AG04449 (cell line): Measurements from ENCODE around the gene YPEL1.
"Not testable (repeated sequence)": the region's sequence is repeated elsewhere in the genome, so short reads cannot be mapped to it uniquely, and the experiment has no call there.

Experiments
- CTCF ChIA-PET: fragments of 350-600 bp; formaldehyde crosslinking; extraction: SDS; loops from one replicate; lab custom pipeline; 2021; ENCODE audit warnings: antibody characterized with exemption; lab: Yijun Ruan, JAX
- POLR2A ChIA-PET: fragments of 400-600, 350-600 bp; formaldehyde crosslinking; extraction: SDS; loops from one replicate; lab custom pipeline; 2020; ENCODE audit warnings: antibody characterized with exemption, inconsistent platforms; lab: Yijun Ruan, JAX
- DNase-seq: peaks from one replicate; pipeline ENCODE4 v3.0.0-alpha.2; 2010; ENCODE audit warnings: low read depth, low spot score
- H3K4me3 ChIP-seq: 2 replicates; pipeline ENCODE4 v1.5.1; 2011; ENCODE audit warnings: low read depth, mild to moderate bottlenecking, control low read depth, low read length
- CTCF ChIP-seq: IDR thresholded peaks from one replicate; pipeline ENCODE4 v1.5.1; 2011; ENCODE audit warnings: mild to moderate bottlenecking, moderate library complexity, low read length, control low read depth, inconsistent platforms; ENCODE audit not compliant: insufficient read depth; ENCODE audit errors: missing control alignments

Gene YPEL1

DNA sequence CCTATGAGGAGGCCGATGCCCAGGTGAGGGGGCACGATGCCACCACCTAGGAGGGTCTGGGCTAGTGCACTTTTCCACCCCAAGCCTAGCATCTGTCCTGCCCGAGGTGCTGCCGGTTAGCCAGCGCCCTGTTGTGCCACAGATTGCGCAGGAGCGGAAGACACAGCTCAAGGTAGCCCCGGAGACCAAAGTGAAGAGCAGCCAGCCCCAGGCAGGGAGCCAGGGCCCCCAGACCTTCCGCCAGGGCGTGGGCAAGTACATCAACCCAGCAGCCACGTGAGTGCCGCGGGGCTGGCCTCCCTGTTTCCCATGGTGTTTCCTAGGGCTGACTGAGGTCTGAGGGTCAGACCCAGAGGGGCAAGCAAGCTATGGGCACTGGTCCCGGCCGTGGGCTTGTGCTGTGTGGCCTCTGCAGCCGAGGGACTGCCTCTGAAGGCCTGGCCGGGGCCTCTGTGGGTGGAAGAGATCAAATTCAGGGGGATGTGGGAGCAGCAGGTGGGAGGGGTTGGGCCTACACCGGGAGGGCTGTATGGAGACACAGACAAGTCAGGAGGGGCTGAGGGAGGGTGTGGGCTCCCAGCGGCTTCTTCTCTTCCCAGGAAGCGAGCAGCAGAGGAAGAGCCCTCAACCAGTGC is 40.7 kb downstream of the YPEL1 start:
- no peak for TF ChIP-seq CTCF
- ChIA-PET POLR2A (no interaction called here), CTCF (interaction anchor here (1.1 kb wide), 1 partner anchor 244 kb away, joined by 3 read pairs; no protein-coding TSS in a partner anchor)
- DNase-seq: no peak
- no peak overlapping the region for H3K4me3 ChIP-seq

GRCh38 chr22:21694394-21694793 is 41.2 kb downstream of the YPEL1 start:
- ChIA-PET CTCF (no interaction called here), POLR2A (no interaction called here)
- no peak overlapping the region for H3K4me3 ChIP-seq
- no peak for TF ChIP-seq CTCF
- no peak for DNase-seq

DNA sequence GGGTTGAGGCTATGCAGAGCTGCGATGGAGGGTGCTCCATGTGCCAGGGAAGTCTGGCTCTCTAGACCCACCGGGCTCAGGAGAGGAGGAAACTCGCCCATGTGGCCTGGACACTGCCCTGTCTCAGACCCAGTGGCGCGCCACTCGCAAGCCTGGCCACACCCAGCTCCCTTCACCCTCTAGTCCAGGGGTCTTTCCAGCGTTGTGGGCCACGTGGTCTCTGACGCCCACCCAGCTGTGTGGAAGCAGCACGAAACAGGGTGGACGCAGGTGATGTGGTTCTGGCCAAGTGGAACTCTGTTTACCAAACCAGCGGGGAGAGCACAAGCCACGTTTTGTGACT is 41.6 kb downstream of the YPEL1 start:
- no peak for DNase-seq
- ChIA-PET CTCF (no interaction called here), POLR2A (no interaction called here)
- H3K4me3 ChIP-seq: no peak overlapping the region
- TF ChIP-seq CTCF: no peak

- ChIA-PET CTCF (no interaction called here), POLR2A (no interaction called here)
- no peak for TF ChIP-seq CTCF
- H3K4me3 ChIP-seq: no peak overlapping the region
- DNase-seq: no peak
These were observed 42.1 kb downstream of the YPEL1 start for GRCh38 chr22:21693333-21693998.

- DNase-seq, POLR2A ChIA-PET, H3K4me3 ChIP-seq, CTCF ChIA-PET: not testable (repeated sequence)
These were observed 42.7 kb downstream of the YPEL1 start for GRCh38 chr22:21692856-21693255.

DNA sequence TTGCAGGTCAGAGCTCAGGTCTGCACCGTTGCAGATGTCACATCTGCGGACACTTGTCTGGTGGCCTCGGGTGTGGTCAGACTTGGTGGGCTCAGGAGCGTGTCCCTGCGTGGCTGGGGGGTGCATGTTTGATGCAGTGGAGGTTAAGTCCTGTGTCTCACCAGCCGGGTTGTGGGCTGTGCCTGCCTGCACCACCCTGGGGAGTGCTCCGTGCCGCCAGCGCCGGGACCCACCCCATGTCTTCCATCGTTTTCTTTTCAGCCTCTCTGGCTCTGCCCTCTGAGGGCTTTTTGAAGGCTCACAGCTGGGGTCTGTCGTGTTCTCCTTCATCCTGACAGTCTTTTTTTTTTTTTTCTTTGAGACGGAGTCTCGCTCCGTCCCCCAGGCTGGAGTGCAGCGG is 43.8 kb downstream of the YPEL1 start:
- CTCF ChIA-PET: no interaction called here
- no peak for TF ChIP-seq CTCF
- no peak overlapping the region for H3K4me3 ChIP-seq
- DNase-seq: no peak
- POLR2A ChIA-PET: no interaction called here

DNA sequence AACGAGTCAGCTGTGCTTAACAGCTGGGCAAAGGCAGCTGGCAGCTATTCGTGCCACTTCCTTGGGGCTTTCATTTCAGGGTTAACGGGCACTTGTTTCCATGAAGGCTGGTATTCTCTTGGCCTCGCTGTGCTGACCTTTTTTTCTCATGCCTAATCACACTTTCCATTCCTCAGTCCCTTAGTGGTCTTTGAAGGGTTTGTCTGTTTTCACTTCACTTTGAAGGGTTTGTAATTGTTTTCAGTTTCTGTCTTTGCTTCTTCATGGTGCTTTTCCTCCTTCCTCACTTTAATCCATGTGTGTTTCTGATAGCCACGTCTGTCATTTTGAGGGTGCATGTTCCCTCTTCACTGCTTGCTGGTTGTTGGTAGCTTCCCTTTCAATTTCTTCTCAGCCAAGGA is 45.2 kb downstream of the YPEL1 start:
- no peak overlapping the region for H3K4me3 ChIP-seq
- TF ChIP-seq CTCF: no peak
- no peak for DNase-seq
- POLR2A ChIA-PET: no interaction called here
- CTCF ChIA-PET: interaction anchor here (0.9 kb wide), 1 partner anchor 262 kb away, joined by 3 read pairs; the partner anchor contains the start of gene PPM1F
